ENCODE data around the gene APBB2. TPM values are rescaled to one million over a fixed set of nuclear protein-coding genes. Genes with fewer than 3 reads are reported as not detected.

Gene APBB2
- total and polyA plus RNA-seq, 4 donors: 4.8 to 31.5 (median 11.2) TPM

- TF ChIP-seq MAX (IDR thresholded peaks at IDR 0.05): no peak
- no peak for TF ChIP-seq FOXA2 (IDR thresholded peaks at IDR 0.05)
- TF ChIP-seq HNF4A (conservative IDR thresholded peaks at IDR 0.05): no peak
- TF ChIP-seq, protein P1, sequence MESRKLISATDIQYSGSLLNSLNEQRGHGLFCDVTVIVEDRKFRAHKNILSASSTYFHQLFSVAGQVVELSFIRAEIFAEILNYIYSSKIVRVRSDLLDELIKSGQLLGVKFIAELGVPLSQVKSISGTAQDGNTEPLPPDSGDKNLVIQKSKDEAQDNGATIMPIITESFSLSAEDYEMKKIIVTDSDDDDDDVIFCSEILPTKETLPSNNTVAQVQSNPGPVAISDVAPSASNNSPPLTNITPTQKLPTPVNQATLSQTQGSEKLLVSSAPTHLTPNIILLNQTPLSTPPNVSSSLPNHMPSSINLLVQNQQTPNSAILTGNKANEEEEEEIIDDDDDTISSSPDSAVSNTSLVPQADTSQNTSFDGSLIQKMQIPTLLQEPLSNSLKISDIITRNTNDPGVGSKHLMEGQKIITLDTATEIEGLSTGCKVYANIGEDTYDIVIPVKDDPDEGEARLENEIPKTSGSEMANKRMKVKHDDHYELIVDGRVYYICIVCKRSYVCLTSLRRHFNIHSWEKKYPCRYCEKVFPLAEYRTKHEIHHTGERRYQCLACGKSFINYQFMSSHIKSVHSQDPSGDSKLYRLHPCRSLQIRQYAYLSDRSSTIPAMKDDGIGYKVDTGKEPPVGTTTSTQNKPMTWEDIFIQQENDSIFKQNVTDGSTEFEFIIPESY (IDR thresholded peaks at IDR 0.05): no peak
Observed at GRCh38 chr4:40858962-40859361, 355.4 kb downstream of the APBB2 start (continued).

- H3K36me3 ChIP-seq (ENCODE audit: control insufficient read depth in 4 of 4, insufficient read depth in 3 of 4, low read depth in 1 of 4, low read length in 3 of 4): peaks cover 0 to 8% (median under 1%) of the 10 kb centered on the region in 4 donors
- no peak overlapping the region for H3K27ac ChIP-seq (ENCODE audit: low read depth in 1 of 2, low read length in 2 of 2)
- no peaks in the 10 kb centered on the region for H3K4me1 ChIP-seq (ENCODE audit: control insufficient read depth in 4 of 4, insufficient read depth in 4 of 4, low read length in 3 of 4)
- H3K9me3 ChIP-seq (ENCODE audit: control insufficient read depth in 4 of 4, low read length in 3 of 4): no peaks in the 10 kb centered on the region
- 88% methylated on average over 2 of the region's 2 CpGs for WGBS
- H3K4me3 ChIP-seq (ENCODE audit: low read depth in 1 of 3, low read length in 3 of 3): no peak overlapping the region
- no peak overlapping the region for H3K9ac ChIP-seq (ENCODE audit: low read depth in 1 of 2, low read length in 2 of 2)
- TF ChIP-seq MAX (IDR thresholded peaks at IDR 0.05) (no peak), NR2F2 (IDR thresholded peaks at IDR 0.05) (no peak), JUND (IDR thresholded peaks at IDR 0.05) (no peak)
- no peak for DNase-seq (ENCODE audit: low spot score)
- no peaks in the 10 kb centered on the region for H3K27me3 ChIP-seq (ENCODE audit: control insufficient read depth in 4 of 4, insufficient read depth in 4 of 4, low read length in 3 of 4)
Observed at GRCh38 chr4:40857956-40858355, 356.4 kb downstream of the APBB2 start.

GRCh38 chr4:40856840-40857362, 357.4 kb downstream of the APBB2 start:
- H3K36me3 ChIP-seq (ENCODE audit: control insufficient read depth in 4 of 4, insufficient read depth in 3 of 4, low read depth in 1 of 4, low read length in 3 of 4): peaks cover 0 to 8% (median under 1%) of the 10 kb centered on the region in 4 donors
- no peak overlapping the region for H3K9ac ChIP-seq (ENCODE audit: low read depth in 1 of 2, low read length in 2 of 2)
- TF ChIP-seq RAD21 (IDR thresholded peaks at IDR 0.05) (no peak), SP1 (IDR thresholded peaks at IDR 0.05) (no peak), TAF1 (conservative IDR thresholded peaks at IDR 0.05) (no peak), NR2F2 (IDR thresholded peaks at IDR 0.05) (no peak), RXRA (IDR thresholded peaks at IDR 0.05) (no peak), YY1 (IDR thresholded peaks at IDR 0.05) (no peak), GABPA (IDR thresholded peaks at IDR 0.05 in 1 of 2, conservative IDR thresholded peaks at IDR 0.05 in 1 of 2) (no peak), FOXA2 (IDR thresholded peaks at IDR 0.05) (no peak), EGR1 (IDR thresholded peaks at IDR 0.05; ENCODE audit: low read depth in 2 of 2) (no peak)
- H3K9me3 ChIP-seq (ENCODE audit: control insufficient read depth in 4 of 4, low read length in 3 of 4): no peaks in the 10 kb centered on the region
- H3K4me3 ChIP-seq (ENCODE audit: low read depth in 1 of 3, low read length in 3 of 3): peak overlapping the region in 1 of 3 donors; percentile 15
- WGBS: 50% methylated on average over 51 of the region's 51 CpGs
- DNase-seq (ENCODE audit: low spot score): peak; percentile 61
- H3K4me1 ChIP-seq (ENCODE audit: control insufficient read depth in 4 of 4, insufficient read depth in 4 of 4, low read length in 3 of 4): no peaks in the 10 kb centered on the region
- no peaks in the 10 kb centered on the region for H3K27me3 ChIP-seq (ENCODE audit: control insufficient read depth in 4 of 4, insufficient read depth in 4 of 4, low read length in 3 of 4)
- no peak overlapping the region for H3K27ac ChIP-seq (ENCODE audit: low read depth in 1 of 2, low read length in 2 of 2)

GRCh38 chr4:40856277-40856839, 358.0 kb downstream of the APBB2 start:
- H3K4me3 ChIP-seq (ENCODE audit: low read depth in 1 of 3, low read length in 3 of 3): no peak overlapping the region
- DNase-seq (ENCODE audit: low spot score): no peak
- no peak overlapping the region for H3K9ac ChIP-seq (ENCODE audit: low read depth in 1 of 2, low read length in 2 of 2)

More at GRCh38 chr4:40856277-40856839, 358.0 kb downstream of the APBB2 start:
- H3K9me3 ChIP-seq (ENCODE audit: control insufficient read depth in 4 of 4, low read length in 3 of 4): no peaks in the 10 kb centered on the region
- H3K36me3 ChIP-seq (ENCODE audit: control insufficient read depth in 4 of 4, insufficient read depth in 3 of 4, low read depth in 1 of 4, low read length in 3 of 4): peaks cover 0 to 8% (median under 1%) of the 10 kb centered on the region in 4 donors
- H3K4me1 ChIP-seq (ENCODE audit: control insufficient read depth in 4 of 4, insufficient read depth in 4 of 4, low read length in 3 of 4): no peaks in the 10 kb centered on the region
- TF ChIP-seq HNF4A (conservative IDR thresholded peaks at IDR 0.05) (no peak), FOXA1 (IDR thresholded peaks at IDR 0.05) (no peak), NR2F2 (IDR thresholded peaks at IDR 0.05) (no peak)
- TF ChIP-seq, protein P1 (IDR thresholded peaks at IDR 0.05): no peak
- H3K27me3 ChIP-seq (ENCODE audit: control insufficient read depth in 4 of 4, insufficient read depth in 4 of 4, low read length in 3 of 4): no peaks in the 10 kb centered on the region
- WGBS: 79% methylated on average over 16 of the region's 16 CpGs
- no peak overlapping the region for H3K27ac ChIP-seq (ENCODE audit: low read depth in 1 of 2, low read length in 2 of 2)

Data from liver (tissue), 9 donors.